GM21390 (cell line): ENCODE results near the gene GMDS.

Experiments used
- ATAC-seq: cut with Tn5 transposase; IDR thresholded peaks from one replicate; pipeline ENCODE4 v1.9.1; 2021; ENCODE audit not compliant: unreplicated experiment

Gene GMDS

GRCh38 chr6:1911474-1911873, 333.9 kb downstream of the GMDS start:
- ATAC-seq, result no peak

DNA sequence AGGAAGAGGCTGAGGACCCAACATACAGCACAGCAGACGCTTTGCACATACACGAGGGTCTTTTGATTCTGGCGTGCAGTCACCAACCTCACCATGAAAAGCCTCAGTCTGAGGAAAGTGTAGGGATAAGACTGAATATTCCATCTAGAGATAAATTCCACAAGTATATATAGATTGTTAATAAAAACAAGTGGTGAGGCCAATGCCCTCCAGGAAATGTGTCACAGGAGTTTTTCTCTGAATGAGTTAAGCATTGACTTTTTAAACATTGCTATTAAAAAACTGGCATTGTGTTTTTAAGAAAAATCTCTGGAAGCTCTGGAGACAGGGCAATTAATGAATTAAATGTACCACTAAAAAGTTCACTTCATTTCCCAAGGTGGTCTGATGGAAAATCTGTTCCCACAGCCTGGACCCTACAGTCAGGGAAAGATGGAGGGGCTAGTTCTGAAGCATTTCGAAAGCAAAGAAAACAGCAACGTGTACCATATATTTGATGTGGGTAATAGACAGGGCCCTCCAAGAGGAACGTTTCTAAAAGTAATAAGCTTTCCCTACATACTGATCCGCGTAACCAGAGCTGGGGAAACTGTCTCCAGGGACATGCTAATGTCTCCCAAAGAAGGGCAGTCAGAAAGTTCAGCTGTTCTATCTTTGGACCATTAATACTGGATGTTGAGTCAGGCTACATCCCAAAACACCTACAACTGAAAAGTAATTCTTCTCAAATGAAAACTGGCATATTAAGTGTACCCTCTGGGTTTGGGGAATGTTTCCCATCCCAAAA, 334.6 kb downstream of the GMDS start:
- no peak for ATAC-seq

DNA sequence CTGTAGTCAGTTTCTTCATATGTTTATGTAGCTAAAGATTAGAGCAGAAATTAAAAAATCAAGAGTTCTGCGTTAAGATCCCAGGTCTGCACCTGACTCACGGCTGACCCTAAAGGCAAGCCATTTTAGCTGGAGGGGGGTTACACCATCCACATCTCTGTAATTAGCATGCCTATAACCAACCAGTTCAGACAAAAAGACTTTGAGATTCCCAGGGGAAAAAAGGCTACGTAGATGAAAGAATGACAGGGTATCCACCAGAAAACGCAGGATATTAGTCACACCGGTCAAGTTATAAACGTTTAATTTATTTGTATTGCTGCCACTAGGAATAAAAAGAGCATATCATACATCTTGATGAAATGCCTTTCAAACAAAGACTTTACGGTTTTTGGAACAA, 336.6 kb downstream of the GMDS start:
- no peak for ATAC-seq

GRCh38 chr6:1906609-1907008, 338.8 kb downstream of the GMDS start:
- no peak for ATAC-seq

- no peak for ATAC-seq
These were observed 339.4 kb downstream of the GMDS start for GRCh38 chr6:1906014-1906413.

GRCh38 chr6:1904898-1905297, 340.5 kb downstream of the GMDS start:
- ATAC-seq, result no peak

GRCh38 chr6:1904466-1904799, 341.0 kb downstream of the GMDS start:
- ATAC-seq, result no peak

DNA sequence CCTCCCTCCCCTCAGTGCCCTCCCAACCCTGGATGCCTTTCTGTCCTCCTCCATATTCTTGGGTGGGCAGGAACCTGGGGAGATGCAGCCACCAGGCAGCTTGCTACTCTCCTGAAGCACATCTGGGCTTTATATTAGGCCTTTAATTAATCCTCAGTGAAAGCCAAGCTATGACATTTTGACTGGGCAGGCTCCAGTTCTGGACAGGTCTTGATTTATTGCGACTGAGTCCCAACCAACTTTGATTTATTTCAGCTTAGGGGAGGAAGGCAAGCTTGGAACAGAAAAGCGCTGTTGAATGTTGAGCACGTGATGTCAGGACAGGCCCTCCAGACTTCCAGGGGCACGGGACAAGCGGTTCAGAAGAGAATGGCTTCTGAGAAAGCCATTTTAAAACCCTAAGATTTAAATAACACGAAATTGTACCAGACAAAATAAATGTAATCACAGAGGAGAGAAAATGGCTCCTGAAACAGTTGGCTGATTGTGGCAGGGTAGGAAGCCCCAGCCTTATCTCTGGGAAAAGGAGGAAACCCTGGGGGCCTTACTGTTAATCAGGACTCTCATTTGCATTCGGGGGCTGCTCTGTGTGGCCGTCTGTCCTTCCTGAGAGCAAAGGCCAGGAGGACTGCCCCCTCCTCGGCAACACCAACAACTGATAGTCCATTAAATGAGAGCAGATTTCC, 341.5 kb downstream of the GMDS start:
- ATAC-seq, result no peak

GRCh38 chr6:1901556-1901955, 343.8 kb downstream of the GMDS start:
- no peak for ATAC-seq

DNA sequence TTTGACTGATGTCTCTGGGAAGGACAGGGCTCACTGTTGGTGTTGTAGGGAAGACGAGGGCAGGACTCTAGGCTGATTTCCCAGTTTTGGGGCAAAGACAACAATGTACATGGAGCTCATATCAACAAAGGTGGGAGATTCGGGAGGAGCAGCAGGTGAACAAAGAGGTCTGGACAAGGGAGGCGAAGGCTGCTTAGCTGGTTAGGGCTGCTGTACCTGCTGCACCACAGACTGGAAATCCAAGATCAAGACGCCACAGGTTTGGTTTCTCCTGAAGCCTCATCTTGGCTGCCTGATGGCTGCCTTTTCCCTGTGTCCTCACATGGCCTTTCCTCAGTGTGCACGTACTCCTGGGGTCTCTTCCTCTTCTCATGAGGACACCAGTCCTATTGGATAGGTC, 348.5 kb downstream of the GMDS start:
- no peak for ATAC-seq

DNA sequence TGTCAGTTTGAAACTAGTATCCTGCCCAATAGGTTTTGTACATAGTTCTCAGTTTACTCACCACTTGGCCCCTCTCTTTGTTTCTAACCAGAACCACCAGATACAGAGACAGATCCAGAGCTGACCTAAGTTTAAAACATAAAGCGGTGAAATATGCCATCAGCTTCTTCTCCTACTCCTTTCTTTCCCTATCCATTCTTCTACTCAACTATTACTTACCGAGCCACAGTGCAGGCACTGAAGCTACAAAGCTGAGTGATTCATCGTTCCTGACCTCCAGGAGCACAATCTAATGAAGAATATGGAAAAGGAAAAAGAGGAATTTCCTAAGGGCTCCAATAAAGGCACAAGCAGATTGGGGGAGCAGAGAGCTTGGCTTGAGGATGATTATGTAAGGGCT, 349.7 kb downstream of the GMDS start:
- ATAC-seq, result no peak

GRCh38 chr6:1894954-1895353, 350.5 kb downstream of the GMDS start:
- no peak for ATAC-seq

GRCh38 chr6:1893470-1894130, 351.8 kb downstream of the GMDS start:
- ATAC-seq, result no peak

GRCh38 chr6:1892716-1893115, 352.7 kb downstream of the GMDS start:
- ATAC-seq, result no peak

DNA sequence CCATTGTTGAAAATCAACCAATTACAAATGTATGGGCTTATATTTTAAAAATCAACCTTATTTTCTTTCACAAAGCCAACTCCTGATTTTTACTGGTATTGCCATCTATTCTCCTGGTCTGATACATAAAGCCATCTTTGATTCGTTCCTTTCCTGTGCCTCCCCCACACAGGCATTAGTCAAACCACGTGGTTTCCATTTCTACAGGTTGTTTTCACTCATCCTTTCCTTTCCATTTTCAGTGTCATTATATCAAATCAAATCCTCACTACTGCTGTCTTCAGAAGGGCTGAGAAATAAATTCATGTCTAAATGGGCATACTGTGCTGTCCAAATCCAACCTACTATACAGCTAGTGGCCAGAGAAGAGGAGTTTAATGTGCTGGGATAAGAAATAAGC, 354.4 kb downstream of the GMDS start:
- no peak for ATAC-seq

GRCh38 chr6:1890071-1890470, 355.3 kb downstream of the GMDS start:
- no peak for ATAC-seq

DNA sequence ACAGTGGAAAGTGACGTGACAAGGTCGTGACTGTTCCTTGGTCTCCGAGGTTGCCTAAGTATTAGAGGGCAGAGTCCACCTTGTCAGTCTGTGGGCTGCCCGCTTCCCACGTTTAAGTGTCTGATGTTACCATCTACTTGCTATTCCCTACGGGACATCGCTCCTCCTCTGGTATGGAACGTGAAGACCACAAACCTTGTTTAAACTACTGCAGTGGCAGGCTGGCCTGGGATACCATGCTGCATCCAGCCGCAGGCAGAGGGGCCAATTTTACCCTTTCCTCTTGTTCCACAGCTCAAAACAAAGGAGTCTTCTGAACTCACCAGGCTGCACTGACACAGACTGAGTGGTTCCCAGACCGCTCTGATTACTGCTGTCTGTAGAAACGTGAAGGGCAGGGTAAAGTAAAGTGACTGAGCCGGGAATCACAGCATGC, 359.8 kb downstream of the GMDS start:
- ATAC-seq, result no peak

GRCh38 chr6:1884313-1884712, 361.1 kb downstream of the GMDS start:
- ATAC-seq, result no peak

- ATAC-seq, result no peak
These were observed 367.1 kb downstream of the GMDS start for GRCh38 chr6:1878330-1878729.

GRCh38 chr6:1873781-1874180, 371.6 kb downstream of the GMDS start:
- ATAC-seq, result no peak

GRCh38 chr6:1872649-1873131, 372.7 kb downstream of the GMDS start:
- no peak for ATAC-seq

GRCh38 chr6:1871724-1872315, 373.6 kb downstream of the GMDS start:
- ATAC-seq, result no peak
